ENCODE measurements around the gene KRTAP2-3. TPM values are rescaled to one million over a fixed set of nuclear protein-coding genes. Genes with fewer than 3 reads are reported as not detected.
"Not testable (repeated sequence)": the region's sequence is repeated elsewhere in the genome, so short reads cannot be mapped to it uniquely, and the experiment has no call there.

Gene KRTAP2-3
- total RNA-seq, 2 experiments from 2014 or later = not detected

DNA sequence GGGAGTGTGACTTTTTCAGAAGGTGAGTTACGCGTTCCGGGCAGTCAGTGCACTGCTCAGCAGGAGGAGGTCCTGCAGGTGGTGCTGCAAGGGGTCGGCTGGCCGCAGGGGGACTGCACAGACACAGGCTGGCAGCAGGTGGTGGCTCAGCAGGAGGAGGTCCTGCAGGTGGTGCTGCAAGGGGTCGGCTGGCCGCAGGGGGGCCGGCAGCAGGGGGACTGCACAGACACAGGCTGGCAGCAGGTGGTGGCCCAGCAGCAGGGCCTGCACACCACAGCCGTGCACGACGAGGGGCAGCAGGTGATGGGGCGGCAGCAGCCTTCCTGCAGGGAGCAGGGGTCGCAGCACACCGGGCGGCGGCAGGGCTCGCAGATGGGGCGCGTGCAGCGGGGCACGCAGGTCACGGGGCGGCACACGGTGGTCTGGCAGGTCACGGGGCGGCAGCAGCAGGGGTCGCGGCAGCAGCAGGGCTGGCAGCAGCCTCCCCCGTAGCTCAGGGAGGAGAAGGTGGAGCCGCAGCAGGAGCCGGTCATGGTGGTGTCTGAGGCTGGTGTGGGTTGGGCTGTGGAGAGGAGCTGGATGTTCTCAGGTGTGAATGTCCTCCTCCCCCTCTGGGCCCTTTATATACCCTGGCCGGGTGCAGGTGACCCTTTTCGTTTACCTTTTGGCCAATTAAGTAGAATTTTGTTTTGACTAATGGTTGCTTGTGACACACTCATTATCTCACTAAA lies 13.0 kb downstream of the KRTAP2-3 start, which contains the start of gene KRTAP2-1:
Gene KRTAP2-1, minus strand, starts transcription at position 582 of the 731 bp plus-strand sequence. Its CDS starts 49 bp downstream, at position 533.
- H3K9me3 Mint-ChIP-seq (ENCODE audit: insufficient read depth); ATAC-seq; H3K4me1 Mint-ChIP-seq (ENCODE audit: low read depth); CTCF ChIA-PET; H3K27ac Mint-ChIP-seq; H3K4me3 Mint-ChIP-seq; H3K36me3 Mint-ChIP-seq (ENCODE audit: low read depth); DNase-seq: not testable (repeated sequence)
- POLR2A ChIA-PET = interaction anchor here (0.9 kb wide), 1 partner anchor 11 kb away, joined by 3 read pairs; no protein-coding TSS in a partner anchor
- H3K27me3 Mint-ChIP-seq (ENCODE audit: low read depth) = peaks cover 22% of the 10 kb centered on the region

DNA sequence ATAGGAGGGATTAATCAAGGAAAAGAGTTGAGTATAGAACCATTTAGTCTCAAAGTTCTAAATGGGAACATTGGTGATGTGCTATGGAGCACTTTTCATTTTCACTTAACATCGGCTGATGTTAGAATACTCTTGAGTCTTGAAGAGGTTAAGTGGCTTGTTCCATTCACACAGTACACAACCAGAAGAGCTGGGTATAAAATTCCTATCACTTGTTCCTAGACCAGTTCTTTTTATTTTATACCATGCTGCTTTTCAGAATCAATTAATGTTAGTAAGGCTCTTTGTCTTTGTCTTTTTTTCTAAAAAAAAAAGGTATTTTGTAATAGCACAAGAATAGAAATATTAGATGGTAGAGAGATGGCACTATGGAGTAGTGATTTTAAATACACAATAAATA lies 17.0 kb downstream of the KRTAP2-3 start:
- peaks cover 18% of the 10 kb centered on the region for H3K27me3 Mint-ChIP-seq (ENCODE audit: low read depth)
- ATAC-seq = no peak
- no peak overlapping the region for H3K4me3 Mint-ChIP-seq
- no peaks in the 10 kb centered on the region for H3K4me1 Mint-ChIP-seq (ENCODE audit: low read depth)
- H3K36me3 Mint-ChIP-seq (ENCODE audit: low read depth) = no peaks in the 10 kb centered on the region
- POLR2A ChIA-PET = no interaction called here
- CTCF ChIA-PET = no interaction called here
- no peak for DNase-seq
- H3K27ac Mint-ChIP-seq = no peak overlapping the region
- H3K9me3 Mint-ChIP-seq (ENCODE audit: insufficient read depth) = peaks cover 8% of the 10 kb centered on the region

DNA sequence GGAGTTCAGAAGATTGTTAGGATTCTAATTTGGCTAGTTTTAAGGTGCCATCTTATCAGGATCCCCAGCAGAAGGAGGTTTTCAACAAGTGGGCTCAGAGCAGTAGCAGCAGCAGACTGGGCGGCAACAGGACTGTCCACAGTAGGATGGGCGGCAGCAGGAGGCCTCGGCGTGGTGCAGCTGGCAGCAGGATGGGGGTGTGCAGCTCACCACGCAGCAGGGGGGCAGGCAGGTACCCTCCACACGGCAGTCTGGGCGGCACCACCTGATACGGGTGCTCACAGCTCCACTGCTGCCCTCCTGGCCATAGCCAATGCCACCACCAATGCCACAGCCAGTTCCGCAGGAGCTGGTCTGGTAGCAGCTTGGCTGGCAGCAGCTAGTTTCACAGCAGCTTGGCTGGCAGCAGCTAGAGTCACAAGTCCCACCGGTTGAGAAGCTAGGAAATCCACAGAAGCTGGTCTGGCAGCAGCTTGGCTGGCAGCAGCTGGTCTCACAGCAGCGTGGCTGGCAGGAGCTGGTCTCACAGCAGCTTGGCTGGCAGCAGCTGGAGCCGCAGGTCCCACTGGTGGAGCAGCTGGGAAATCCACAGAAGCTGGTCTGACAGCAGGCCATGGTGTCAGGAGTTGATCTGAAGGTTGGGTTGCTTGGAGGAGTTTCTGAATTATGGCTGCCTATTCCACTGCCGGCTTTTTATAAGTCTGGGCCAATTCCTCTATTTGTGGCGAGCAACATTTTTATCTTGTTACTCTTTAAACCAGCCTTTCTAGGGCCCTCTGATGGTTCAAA lies 18.9 kb downstream of the KRTAP2-3 start, which contains the start of gene KRTAP1-1:
Gene KRTAP1-1, minus strand, starts transcription at position 668 of the 789 bp plus-strand sequence. Its CDS starts 53 bp downstream, at position 615.
- H3K4me3 Mint-ChIP-seq; H3K4me1 Mint-ChIP-seq (ENCODE audit: low read depth); POLR2A ChIA-PET; CTCF ChIA-PET; H3K36me3 Mint-ChIP-seq (ENCODE audit: low read depth); DNase-seq; H3K9me3 Mint-ChIP-seq (ENCODE audit: insufficient read depth); ATAC-seq; H3K27ac Mint-ChIP-seq: not testable (repeated sequence)
- peaks cover 17% of the 10 kb centered on the region for H3K27me3 Mint-ChIP-seq (ENCODE audit: low read depth)

DNA sequence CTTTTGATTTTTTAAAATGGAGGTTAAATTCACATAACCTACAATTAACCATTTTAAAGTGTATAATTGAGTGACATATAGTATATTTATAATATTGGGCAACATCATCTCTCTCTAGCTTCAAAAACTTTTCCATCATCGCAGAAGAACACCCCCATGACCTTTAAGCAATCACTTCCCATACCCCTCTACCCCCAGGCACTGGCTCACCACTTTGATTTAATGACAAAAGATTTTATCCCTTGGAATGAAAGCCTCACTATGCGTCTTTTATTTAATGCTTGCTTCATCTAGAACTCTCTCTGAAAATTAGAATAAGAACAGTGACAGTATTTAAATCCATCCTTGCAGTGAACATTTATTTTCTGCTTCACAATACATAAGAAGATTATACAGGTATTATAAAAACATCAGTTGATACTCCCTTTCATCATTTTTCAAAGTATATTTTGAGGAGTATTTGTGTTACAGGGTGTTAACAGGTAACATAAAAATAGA lies 22.0 kb downstream of the KRTAP2-3 start:
- DNase-seq (no peak), ATAC-seq (no peak)

DNA sequence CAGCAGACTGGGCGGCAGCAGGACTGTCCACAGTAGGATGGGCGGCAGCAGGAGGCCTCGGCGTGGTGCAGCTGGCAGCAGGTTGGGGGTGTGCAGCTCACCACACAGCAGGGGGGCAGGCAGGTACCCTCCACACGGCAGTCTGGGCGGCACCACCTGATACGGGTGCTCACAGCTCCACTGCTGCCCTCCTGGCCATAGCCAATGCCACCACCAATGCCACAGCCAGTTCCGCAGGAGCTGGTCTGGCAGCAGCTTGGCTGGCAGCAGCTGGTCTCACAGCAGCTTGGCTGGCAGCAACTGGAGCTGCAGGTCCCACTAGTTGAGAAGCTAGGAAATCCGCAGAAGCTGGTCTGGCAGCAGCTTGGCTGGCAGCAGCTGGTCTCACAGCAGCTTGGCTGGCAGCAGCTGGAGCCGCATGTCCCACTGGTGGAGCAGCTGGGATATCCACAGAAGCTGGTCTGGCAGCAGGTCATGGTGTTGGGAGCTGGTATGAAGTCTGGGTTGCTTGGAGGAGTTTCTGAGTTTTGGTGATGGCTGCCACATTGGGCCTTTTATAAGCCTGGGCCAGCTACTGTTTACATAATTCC lies 25.5 kb downstream of the KRTAP2-3 start, which contains the start of gene KRTAP1-3:
Gene KRTAP1-3, minus strand, starts transcription at position 529 of the 590 bp plus-strand sequence. Its CDS starts 53 bp downstream, at position 476.
- H3K4me1 Mint-ChIP-seq (ENCODE audit: low read depth); H3K4me3 Mint-ChIP-seq; H3K36me3 Mint-ChIP-seq (ENCODE audit: low read depth); ATAC-seq; H3K27me3 Mint-ChIP-seq (ENCODE audit: low read depth); H3K9me3 Mint-ChIP-seq (ENCODE audit: insufficient read depth); H3K27ac Mint-ChIP-seq; POLR2A ChIA-PET; DNase-seq; CTCF ChIA-PET: not testable (repeated sequence)

More for the DNA sequence above, 22.0 kb downstream of the KRTAP2-3 start:
- ChIA-PET CTCF (no interaction called here), POLR2A (no interaction called here)
- Mint-ChIP-seq H3K9me3 (ENCODE audit: insufficient read depth) (peaks cover under 1% of the 10 kb centered on the region), H3K27me3 (ENCODE audit: low read depth) (peaks cover 11% of the 10 kb centered on the region), H3K36me3 (ENCODE audit: low read depth) (no peaks in the 10 kb centered on the region), H3K27ac (no peak overlapping the region), H3K4me3 (no peak overlapping the region), H3K4me1 (ENCODE audit: low read depth) (no peaks in the 10 kb centered on the region)

DNA sequence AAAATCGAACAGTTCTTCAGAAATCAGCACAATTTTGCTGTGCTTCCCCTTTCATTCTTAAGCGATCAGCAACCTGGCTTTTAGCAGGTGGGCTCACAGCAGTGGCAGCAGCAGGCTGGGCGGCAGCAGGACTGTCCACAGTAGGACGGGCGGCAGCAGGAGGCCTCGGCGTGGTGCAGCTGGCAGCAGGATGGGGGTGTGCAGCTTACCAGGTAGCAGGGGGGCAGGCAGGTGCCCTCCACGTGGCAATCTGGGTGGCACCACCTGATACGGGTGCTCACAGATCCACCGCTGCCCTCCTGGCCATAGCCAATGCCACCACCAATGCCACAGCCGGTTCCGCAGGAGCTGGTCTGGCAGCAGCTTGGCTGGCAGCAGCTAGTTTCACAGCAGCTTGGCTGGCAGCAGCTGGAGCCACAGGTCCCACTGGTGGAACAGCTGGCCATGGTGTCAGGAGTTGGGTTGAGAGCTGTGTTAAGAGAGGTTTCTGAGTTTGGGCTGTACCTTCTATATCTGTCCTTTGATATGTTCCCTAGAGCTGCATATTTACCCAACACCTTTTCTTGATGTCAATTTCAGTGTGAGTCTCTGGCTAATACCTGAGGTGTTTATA lies 30.2 kb downstream of the KRTAP2-3 start, which contains the start of gene KRTAP1-4:
Gene KRTAP1-4, minus strand, starts transcription at position 563 of the 613 bp plus-strand sequence. Its CDS starts 117 bp downstream, at position 446.
- Mint-ChIP-seq H3K4me1 (ENCODE audit: low read depth) (peaks cover 2% of the 10 kb centered on the region), H3K27ac (no peak within 1 kb of the TSS), H3K9me3 (ENCODE audit: insufficient read depth) (no peaks in the 10 kb centered on the region), H3K27me3 (ENCODE audit: low read depth) (peaks cover 10% of the 10 kb centered on the region), H3K4me3 (no peak within 1 kb of the TSS), H3K36me3 (ENCODE audit: low read depth) (no peaks in the 10 kb centered on the region)
- DNase-seq (no peak), ATAC-seq (no peak)
- ChIA-PET POLR2A (no interaction called here), CTCF (no interaction called here)

DNA sequence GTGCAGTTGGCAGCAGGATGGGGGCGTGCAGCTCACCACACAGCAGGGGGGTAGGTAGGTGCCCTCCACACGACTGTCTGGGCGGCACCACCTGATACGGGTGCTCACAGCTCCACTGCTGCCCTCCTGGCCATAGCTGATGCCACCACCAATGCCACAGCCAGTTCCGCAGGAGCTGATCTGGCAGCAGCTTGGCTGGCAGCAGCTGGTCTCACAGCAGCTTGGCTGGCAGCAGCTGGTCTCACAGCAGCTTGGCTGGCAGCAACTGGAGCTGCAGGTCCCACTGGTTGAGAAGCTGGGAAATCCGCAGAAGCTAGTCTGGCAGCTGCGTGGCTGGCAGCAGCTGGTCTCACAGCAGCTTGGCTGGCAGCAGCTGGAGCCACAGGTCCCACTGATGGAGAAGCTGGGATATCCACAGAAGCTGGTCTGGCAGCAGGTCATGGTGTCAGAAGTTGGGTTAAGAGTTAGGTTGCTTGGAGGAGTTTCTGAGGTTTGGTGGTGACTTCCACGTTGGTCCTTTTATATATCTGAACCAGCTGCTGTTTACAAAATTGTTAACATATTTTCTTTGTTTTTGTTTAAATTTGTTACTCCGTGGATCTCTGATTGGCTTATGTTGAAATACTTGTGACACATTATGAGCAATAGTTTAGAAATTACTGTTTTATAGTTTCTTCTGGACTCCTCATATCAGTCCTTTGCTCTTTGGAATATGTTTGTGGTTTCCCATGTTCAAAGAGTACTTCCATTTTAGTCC lies 33.0 kb downstream of the KRTAP2-3 start, which contains the start of gene KRTAP1-5:
Gene KRTAP1-5, minus strand, starts transcription at position 494 of the 757 bp plus-strand sequence. Its CDS starts 53 bp downstream, at position 441.
- Mint-ChIP-seq H3K27me3 (ENCODE audit: low read depth) (peaks cover 20% of the 10 kb centered on the region), H3K36me3 (ENCODE audit: low read depth) (no peaks in the 10 kb centered on the region), H3K4me1 (ENCODE audit: low read depth) (peaks cover 4% of the 10 kb centered on the region), H3K9me3 (ENCODE audit: insufficient read depth) (no peaks in the 10 kb centered on the region), H3K27ac (no peak within 1 kb of the TSS), H3K4me3 (no peak within 1 kb of the TSS)
- POLR2A ChIA-PET = no interaction called here
- CTCF ChIA-PET = no interaction called here
- ATAC-seq (no peak), DNase-seq (no peak)

DNA sequence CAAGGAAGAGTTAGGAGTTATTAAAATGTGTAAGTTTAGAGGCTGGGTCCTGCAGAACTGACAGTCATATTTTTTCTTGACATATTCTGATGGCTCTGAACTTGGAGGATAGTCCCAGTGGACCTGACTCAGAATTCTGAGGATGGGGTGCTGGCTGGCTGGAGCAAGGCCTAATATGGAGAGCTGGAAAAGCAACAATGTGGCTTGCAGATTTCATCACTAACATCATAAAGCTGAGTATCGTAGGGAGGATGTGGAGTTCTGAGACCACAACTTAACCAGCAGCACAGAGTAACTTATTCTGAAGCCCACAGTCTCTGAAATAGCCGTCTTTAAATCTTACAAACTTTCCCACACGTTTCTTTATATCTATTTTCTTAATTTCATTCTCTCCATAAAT lies 35.2 kb downstream of the KRTAP2-3 start:
- H3K4me1 Mint-ChIP-seq (ENCODE audit: low read depth) = peaks cover 4% of the 10 kb centered on the region
- H3K9me3 Mint-ChIP-seq (ENCODE audit: insufficient read depth) = no peaks in the 10 kb centered on the region
- no peak overlapping the region for H3K4me3 Mint-ChIP-seq
- H3K27me3 Mint-ChIP-seq (ENCODE audit: low read depth) = peaks cover 19% of the 10 kb centered on the region
- ATAC-seq (no peak), DNase-seq (no peak)
- H3K27ac Mint-ChIP-seq = no peak overlapping the region
- ChIA-PET CTCF (interaction anchor here (0.9 to 1.5 kb wide), 3 partner anchors 9 to 221 kb away, joined by 3 read pairs; no protein-coding TSS in a partner anchor), POLR2A (no interaction called here)
- no peaks in the 10 kb centered on the region for H3K36me3 Mint-ChIP-seq (ENCODE audit: low read depth)

DNA sequence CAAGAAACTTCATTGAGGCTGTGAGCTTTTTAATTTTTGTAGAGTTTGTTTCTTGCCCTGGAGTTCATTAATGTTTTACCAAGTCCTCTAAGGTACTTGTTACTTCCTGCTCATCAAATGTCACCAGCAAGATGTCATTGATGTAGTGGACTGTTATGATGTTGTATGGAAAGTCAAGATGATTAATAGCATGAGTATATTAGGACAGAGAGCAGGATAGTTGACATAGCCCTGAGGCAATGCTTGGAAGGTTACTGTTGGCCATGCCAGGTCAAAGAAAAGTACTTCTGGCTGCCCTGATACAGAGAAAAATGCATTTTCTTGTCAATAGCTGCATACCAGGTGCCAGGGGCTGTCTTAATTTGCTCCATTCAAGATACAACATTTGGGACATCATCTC lies 39.6 kb downstream of the KRTAP2-3 start:
- Mint-ChIP-seq H3K36me3 (ENCODE audit: low read depth) (no peaks in the 10 kb centered on the region), H3K4me1 (ENCODE audit: low read depth) (peaks cover 4% of the 10 kb centered on the region), H3K27ac (no peak overlapping the region), H3K27me3 (ENCODE audit: low read depth) (peaks cover 14% of the 10 kb centered on the region), H3K9me3 (ENCODE audit: insufficient read depth) (no peaks in the 10 kb centered on the region), H3K4me3 (no peak overlapping the region)
- POLR2A ChIA-PET = no interaction called here
- CTCF ChIA-PET = interaction anchor here (1.0 kb wide), 1 partner anchor 111 kb away, joined by 3 read pairs; no protein-coding TSS in a partner anchor
- ATAC-seq (no peak), DNase-seq (no peak)

DNA sequence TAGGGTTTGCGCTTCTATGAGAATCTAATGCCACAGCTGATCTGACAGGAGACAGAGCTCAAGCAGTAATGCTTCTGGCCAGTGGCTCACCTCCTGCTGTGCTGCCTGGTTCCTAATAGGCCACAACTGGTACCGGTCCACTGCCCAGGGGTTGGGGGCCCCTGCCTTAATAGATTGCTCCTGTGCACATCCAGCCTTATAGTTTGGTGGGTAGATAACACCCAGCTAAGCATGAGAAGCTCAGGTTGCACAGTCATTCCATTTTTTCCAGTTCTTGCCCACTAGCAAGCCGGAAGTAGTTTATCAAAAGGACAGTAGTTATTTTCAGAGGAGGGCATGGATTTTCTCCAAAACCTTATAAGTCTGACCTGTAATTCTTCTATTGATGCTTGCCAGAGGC lies 40.5 kb downstream of the KRTAP2-3 start:
- Mint-ChIP-seq H3K4me3 (no peak overlapping the region), H3K9me3 (ENCODE audit: insufficient read depth) (no peaks in the 10 kb centered on the region), H3K4me1 (ENCODE audit: low read depth) (no peaks in the 10 kb centered on the region), H3K36me3 (ENCODE audit: low read depth) (no peaks in the 10 kb centered on the region), H3K27me3 (ENCODE audit: low read depth) (peaks cover 15% of the 10 kb centered on the region), H3K27ac (no peak overlapping the region)
- POLR2A ChIA-PET = no interaction called here
- ATAC-seq (no peak), DNase-seq (no peak)
- CTCF ChIA-PET = no interaction called here

DNA sequence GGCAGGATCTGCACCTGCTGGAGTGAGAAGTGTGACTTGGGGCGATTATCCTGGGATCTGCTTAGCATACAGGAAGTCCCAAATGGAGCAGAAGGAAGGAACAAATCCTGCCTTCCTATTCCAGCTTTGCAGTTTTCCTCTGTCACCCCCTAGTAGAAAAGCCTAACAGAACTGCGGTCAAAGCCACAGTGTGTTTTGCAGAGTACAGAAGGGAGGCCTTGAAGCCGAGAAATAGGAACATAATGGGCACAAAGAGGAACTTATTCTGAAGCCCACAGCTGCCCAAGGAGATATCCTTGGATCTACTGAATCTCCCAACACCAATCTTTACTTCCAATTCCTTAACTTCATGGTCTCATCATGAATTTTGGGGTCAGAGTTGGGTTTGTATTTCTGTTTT lies 41.4 kb downstream of the KRTAP2-3 start:
- H3K4me1 Mint-ChIP-seq (ENCODE audit: low read depth) = no peaks in the 10 kb centered on the region
- DNase-seq (no peak), ATAC-seq (no peak)
- no peak overlapping the region for H3K27ac Mint-ChIP-seq
- peaks cover 12% of the 10 kb centered on the region for H3K27me3 Mint-ChIP-seq (ENCODE audit: low read depth)
- no peaks in the 10 kb centered on the region for H3K9me3 Mint-ChIP-seq (ENCODE audit: insufficient read depth)
- H3K36me3 Mint-ChIP-seq (ENCODE audit: low read depth) = no peaks in the 10 kb centered on the region
- CTCF ChIA-PET = no interaction called here
- H3K4me3 Mint-ChIP-seq = no peak overlapping the region
- POLR2A ChIA-PET = no interaction called here

Data from activated CD8-positive, alpha-beta T cell treated with anti-CD3 and anti-CD28 coated beads, Interleukin-2, amount 10 ng/mL, durations not matched to agents 7 days and 5 days (primary cell).